Measurements from ENCODE around the gene CNN2. TPM values are rescaled to one million over a fixed set of nuclear protein-coding genes. Genes with fewer than 3 reads are reported as not detected.
A peak's percentile ranks its signal among the peaks of the same experiment; 100 is the strongest.

CNN2 gene
- total and polyA plus RNA-seq, 2 donors: 55.9 to 127 TPM

- DNase-seq (ENCODE audit: low read depth in 6 of 9, low spot score in 9 of 9): no peak
- no peaks in the 10 kb centered on the region for H3K27me3 ChIP-seq (ENCODE audit: control insufficient read depth in 2 of 2, insufficient read depth in 1 of 2, low read length in 1 of 2)
- H3K36me3 ChIP-seq (ENCODE audit: control insufficient read depth in 2 of 2, insufficient read depth in 2 of 2, low read length in 1 of 2): peaks cover 30 to 34% of the 10 kb centered on the region in 2 donors
- 57% methylated on average over 26 of the region's 26 CpGs for WGBS
- H3K4me3 ChIP-seq (ENCODE audit: low read length in 2 of 2): peak overlapping the region; percentile 71 to 73
- peaks cover 29 to 47% of the 10 kb centered on the region in 2 donors for H3K4me1 ChIP-seq (ENCODE audit: control insufficient read depth in 2 of 2, insufficient read depth in 2 of 2, low read length in 2 of 2)
- H3K9me3 ChIP-seq (ENCODE audit: control insufficient read depth in 2 of 2, insufficient read depth in 1 of 2, low read length in 1 of 2): peaks cover 0 to 12% of the 10 kb centered on the region in 2 donors
- peak overlapping the region in 1 of 2 donors; percentile 36 for H3K27ac ChIP-seq (ENCODE audit: low read depth in 1 of 2, low read length in 1 of 2)
Observed at GRCh38 chr19:1041272-1041834, 14.9 kb downstream of the CNN2 start.

DNA sequence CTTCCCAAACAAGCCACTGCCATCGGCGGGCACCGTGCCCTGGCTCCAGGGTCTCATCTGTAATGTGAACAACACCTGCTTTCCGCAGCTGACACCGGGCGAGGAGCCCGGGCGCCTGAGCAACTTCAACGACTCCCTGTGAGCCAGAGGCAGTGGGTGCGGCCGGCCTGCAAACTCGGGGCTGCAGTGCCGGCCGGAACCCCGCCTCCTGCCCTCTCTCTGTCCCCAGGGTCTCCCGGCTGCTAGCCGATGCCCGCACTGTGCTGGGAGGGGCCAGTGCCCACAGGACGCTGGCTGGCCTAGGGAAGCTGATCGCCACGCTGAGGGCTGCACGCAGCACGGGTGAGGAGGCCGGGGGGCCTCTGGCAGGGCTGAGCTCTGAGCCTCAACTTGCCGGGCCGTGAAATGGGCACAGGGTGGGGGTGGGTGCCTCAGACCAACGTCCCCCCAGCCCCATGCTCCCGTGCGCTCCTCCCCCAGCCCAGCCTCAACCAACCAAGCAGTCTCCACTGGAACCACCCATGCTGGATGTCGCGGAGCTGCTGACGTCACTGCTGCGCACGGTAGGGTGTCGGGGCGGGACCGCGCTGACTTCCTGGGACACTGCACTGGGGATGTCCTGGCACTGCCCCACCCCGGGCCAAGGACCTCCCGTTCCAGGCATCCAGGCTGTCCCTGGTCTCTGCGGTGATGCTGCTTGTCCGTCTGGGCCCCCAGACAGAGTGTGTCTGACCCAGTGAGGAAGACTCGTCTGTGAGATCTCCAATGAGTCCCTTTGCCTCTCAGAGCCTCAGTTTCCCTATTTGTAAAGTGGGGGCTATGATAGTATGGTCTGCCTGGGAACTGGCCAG lies 15.7 kb downstream of the CNN2 start:
- H3K27ac ChIP-seq (ENCODE audit: low read depth in 1 of 2, low read length in 1 of 2): no peak overlapping the region

GRCh38 chr19:1042689-1043511 lies 16.5 kb downstream of the CNN2 start:
- H3K4me3 ChIP-seq (ENCODE audit: low read length in 2 of 2): no peak overlapping the region
- WGBS: 93% methylated on average over 23 of the region's 23 CpGs
- no peak for DNase-seq (ENCODE audit: low read depth in 6 of 9, low spot score in 9 of 9)
- no peak overlapping the region for H3K27ac ChIP-seq (ENCODE audit: low read depth in 1 of 2, low read length in 1 of 2)
- H3K4me1 ChIP-seq (ENCODE audit: control insufficient read depth in 2 of 2, insufficient read depth in 2 of 2, low read length in 2 of 2): peaks cover 22 to 38% of the 10 kb centered on the region in 2 donors
- peaks cover 29 to 48% of the 10 kb centered on the region in 2 donors for H3K36me3 ChIP-seq (ENCODE audit: control insufficient read depth in 2 of 2, insufficient read depth in 2 of 2, low read length in 1 of 2)
- H3K9me3 ChIP-seq (ENCODE audit: control insufficient read depth in 2 of 2, insufficient read depth in 1 of 2, low read length in 1 of 2): peaks cover 0 to 12% of the 10 kb centered on the region in 2 donors
- H3K27me3 ChIP-seq (ENCODE audit: control insufficient read depth in 2 of 2, insufficient read depth in 1 of 2, low read length in 1 of 2): no peaks in the 10 kb centered on the region

More for the DNA sequence above, 15.7 kb downstream of the CNN2 start:
- WGBS: 96% methylated on average over 43 of the region's 43 CpGs
- no peak for DNase-seq (ENCODE audit: low read depth in 6 of 9, low spot score in 9 of 9)
- H3K27me3 ChIP-seq (ENCODE audit: control insufficient read depth in 2 of 2, insufficient read depth in 1 of 2, low read length in 1 of 2): no peaks in the 10 kb centered on the region
- peaks cover 31 to 39% of the 10 kb centered on the region in 2 donors for H3K36me3 ChIP-seq (ENCODE audit: control insufficient read depth in 2 of 2, insufficient read depth in 2 of 2, low read length in 1 of 2)
- H3K4me3 ChIP-seq (ENCODE audit: low read length in 2 of 2): no peak overlapping the region
- H3K4me1 ChIP-seq (ENCODE audit: control insufficient read depth in 2 of 2, insufficient read depth in 2 of 2, low read length in 2 of 2): peaks cover 29 to 45% of the 10 kb centered on the region in 2 donors
- peaks cover 0 to 12% of the 10 kb centered on the region in 2 donors for H3K9me3 ChIP-seq (ENCODE audit: control insufficient read depth in 2 of 2, insufficient read depth in 1 of 2, low read length in 1 of 2)

GRCh38 chr19:1045247-1045603 lies 18.8 kb downstream of the CNN2 start:
- Histone ChIP-seq H3K27ac (ENCODE audit: low read depth in 1 of 2, low read length in 1 of 2) (no peak overlapping the region), H3K9me3 (ENCODE audit: control insufficient read depth in 2 of 2, insufficient read depth in 1 of 2, low read length in 1 of 2) (peaks cover 0 to 12% of the 10 kb centered on the region in 2 donors), H3K4me1 (ENCODE audit: control insufficient read depth in 2 of 2, insufficient read depth in 2 of 2, low read length in 2 of 2) (peaks cover 6 to 17% of the 10 kb centered on the region in 2 donors), H3K27me3 (ENCODE audit: control insufficient read depth in 2 of 2, insufficient read depth in 1 of 2, low read length in 1 of 2) (no peaks in the 10 kb centered on the region), H3K36me3 (ENCODE audit: control insufficient read depth in 2 of 2, insufficient read depth in 2 of 2, low read length in 1 of 2) (peaks cover 29 to 48% of the 10 kb centered on the region in 2 donors), H3K4me3 (ENCODE audit: low read length in 2 of 2) (no peak overlapping the region)
- WGBS: 93% methylated on average over 10 of the region's 10 CpGs
- no peak for DNase-seq (ENCODE audit: low read depth in 6 of 9, low spot score in 9 of 9)

DNA sequence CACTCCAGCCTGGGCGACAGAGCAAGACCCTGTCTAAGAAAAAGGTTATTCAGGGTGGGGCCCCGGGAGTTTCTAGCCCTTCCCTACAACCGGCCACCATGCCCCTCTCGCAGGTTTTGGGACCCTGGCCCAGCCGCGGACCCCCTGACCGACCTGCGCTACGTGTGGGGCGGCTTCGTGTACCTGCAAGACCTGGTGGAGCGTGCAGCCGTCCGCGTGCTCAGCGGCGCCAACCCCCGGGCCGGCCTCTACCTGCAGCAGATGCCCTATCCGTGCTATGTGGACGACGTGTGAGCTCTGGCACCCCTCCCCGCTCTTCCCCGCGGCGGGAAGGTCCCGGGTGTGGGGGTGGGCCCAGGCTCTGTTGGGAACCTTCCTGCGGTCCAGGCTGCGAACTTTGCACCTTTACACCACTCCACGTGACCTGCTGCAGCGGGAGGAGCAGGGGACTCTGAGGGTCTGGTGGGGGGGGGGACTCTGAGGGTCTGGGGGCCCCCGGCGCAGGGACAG lies 19.8 kb downstream of the CNN2 start:
- Histone ChIP-seq H3K27ac (ENCODE audit: low read depth in 1 of 2, low read length in 1 of 2) (no peak overlapping the region), H3K36me3 (ENCODE audit: control insufficient read depth in 2 of 2, insufficient read depth in 2 of 2, low read length in 1 of 2) (peaks cover 31 to 52% of the 10 kb centered on the region in 2 donors)

GRCh38 chr19:1046836-1047695 lies 20.7 kb downstream of the CNN2 start:
- DNase-seq (ENCODE audit: low read depth in 6 of 9, low spot score in 9 of 9): no peak
- Histone ChIP-seq H3K4me3 (ENCODE audit: low read length in 2 of 2) (no peak overlapping the region), H3K9me3 (ENCODE audit: control insufficient read depth in 2 of 2, insufficient read depth in 1 of 2, low read length in 1 of 2) (peaks cover 0 to 25% of the 10 kb centered on the region in 2 donors), H3K4me1 (ENCODE audit: control insufficient read depth in 2 of 2, insufficient read depth in 2 of 2, low read length in 2 of 2) (no peaks in the 10 kb centered on the region), H3K36me3 (ENCODE audit: control insufficient read depth in 2 of 2, insufficient read depth in 2 of 2, low read length in 1 of 2) (peaks cover 35 to 51% of the 10 kb centered on the region in 2 donors), H3K27ac (ENCODE audit: low read depth in 1 of 2, low read length in 1 of 2) (no peak overlapping the region), H3K27me3 (ENCODE audit: control insufficient read depth in 2 of 2, insufficient read depth in 1 of 2, low read length in 1 of 2) (no peaks in the 10 kb centered on the region)
- WGBS: 94% methylated on average over 77 of the region's 77 CpGs

More for the DNA sequence above, 19.8 kb downstream of the CNN2 start:
- no peak for DNase-seq (ENCODE audit: low read depth in 6 of 9, low spot score in 9 of 9)
- WGBS: 96% methylated on average over 33 of the region's 33 CpGs
- H3K4me3 ChIP-seq (ENCODE audit: low read length in 2 of 2): no peak overlapping the region
- peaks cover 0 to 16% of the 10 kb centered on the region in 2 donors for H3K9me3 ChIP-seq (ENCODE audit: control insufficient read depth in 2 of 2, insufficient read depth in 1 of 2, low read length in 1 of 2)
- no peaks in the 10 kb centered on the region for H3K27me3 ChIP-seq (ENCODE audit: control insufficient read depth in 2 of 2, insufficient read depth in 1 of 2, low read length in 1 of 2)
- H3K4me1 ChIP-seq (ENCODE audit: control insufficient read depth in 2 of 2, insufficient read depth in 2 of 2, low read length in 2 of 2): peaks cover 4 to 7% of the 10 kb centered on the region in 2 donors

GRCh38 chr19:1047696-1048147 lies 21.3 kb downstream of the CNN2 start:
- WGBS: 96% methylated on average over 20 of the region's 20 CpGs
- peaks cover 0 to 26% of the 10 kb centered on the region in 2 donors for H3K9me3 ChIP-seq (ENCODE audit: control insufficient read depth in 2 of 2, insufficient read depth in 1 of 2, low read length in 1 of 2)
- H3K4me1 ChIP-seq (ENCODE audit: control insufficient read depth in 2 of 2, insufficient read depth in 2 of 2, low read length in 2 of 2): no peaks in the 10 kb centered on the region
- no peaks in the 10 kb centered on the region for H3K27me3 ChIP-seq (ENCODE audit: control insufficient read depth in 2 of 2, insufficient read depth in 1 of 2, low read length in 1 of 2)
- no peak overlapping the region for H3K4me3 ChIP-seq (ENCODE audit: low read length in 2 of 2)
- DNase-seq (ENCODE audit: low read depth in 6 of 9, low spot score in 9 of 9): no peak
- H3K27ac ChIP-seq (ENCODE audit: low read depth in 1 of 2, low read length in 1 of 2): no peak overlapping the region
- peaks cover 31 to 45% of the 10 kb centered on the region in 2 donors for H3K36me3 ChIP-seq (ENCODE audit: control insufficient read depth in 2 of 2, insufficient read depth in 2 of 2, low read length in 1 of 2)

DNA sequence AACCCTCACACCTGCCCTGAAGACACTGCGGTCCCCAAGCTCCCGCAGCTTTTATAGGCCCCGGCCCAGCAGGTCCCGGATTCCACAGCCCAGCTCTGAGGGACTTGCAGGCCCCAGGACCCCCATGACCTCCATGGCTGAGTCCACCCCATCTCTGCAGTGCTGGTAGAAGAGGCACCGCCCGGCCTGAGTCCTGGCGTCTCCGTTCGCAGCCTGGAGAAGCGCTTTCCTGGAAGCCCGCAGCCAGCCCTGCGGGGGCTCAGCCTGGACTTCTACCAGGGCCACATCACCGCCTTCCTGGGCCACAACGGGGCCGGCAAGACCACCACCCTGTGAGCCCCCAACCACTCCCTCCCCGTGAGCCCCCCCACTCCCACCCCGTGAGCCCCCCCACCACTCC lies 22.7 kb downstream of the CNN2 start:
- Histone ChIP-seq H3K4me1 (ENCODE audit: control insufficient read depth in 2 of 2, insufficient read depth in 2 of 2, low read length in 2 of 2) (no peaks in the 10 kb centered on the region), H3K27ac (ENCODE audit: low read depth in 1 of 2, low read length in 1 of 2) (no peak overlapping the region), H3K4me3 (ENCODE audit: low read length in 2 of 2) (no peak overlapping the region), H3K36me3 (ENCODE audit: control insufficient read depth in 2 of 2, insufficient read depth in 2 of 2, low read length in 1 of 2) (peaks cover 31 to 41% of the 10 kb centered on the region in 2 donors), H3K9me3 (ENCODE audit: control insufficient read depth in 2 of 2, insufficient read depth in 1 of 2, low read length in 1 of 2) (peaks cover 0 to 26% of the 10 kb centered on the region in 2 donors), H3K27me3 (ENCODE audit: control insufficient read depth in 2 of 2, insufficient read depth in 1 of 2, low read length in 1 of 2) (no peaks in the 10 kb centered on the region)
- 99% methylated on average over 17 of the region's 17 CpGs for WGBS
- DNase-seq (ENCODE audit: low read depth in 6 of 9, low spot score in 9 of 9): no peak
